IPS DF 19.7 (cell line): ENCODE data around the gene SGMS2.
"Not testable (repeated sequence)": the region's sequence is repeated elsewhere in the genome, so short reads cannot be mapped to it uniquely, and the experiment has no call there.

Experiments used
- DNase-seq: peaks from one replicate; pipeline ENCODE4 v3.0.0-alpha.2; 2013; ENCODE audit warnings: low read depth, low spot score

SGMS2 gene

GRCh38 chr4:107908377-107908776, 83.6 kb downstream of the SGMS2 start:
- no peak for DNase-seq

- DNase-seq, result peak; percentile 30
Measured at GRCh38 chr4:107913283-107913899, 88.7 kb downstream of the SGMS2 start.

GRCh38 chr4:107915220-107915619, 90.5 kb downstream of the SGMS2 start:
- DNase-seq, result no peak

GRCh38 chr4:107916623-107917022, 91.9 kb downstream of the SGMS2 start:
- no peak for DNase-seq

- DNase-seq, result no peak
Measured at GRCh38 chr4:107917500-107917899, 92.8 kb downstream of the SGMS2 start.

GRCh38 chr4:107922486-107923473, 98.0 kb downstream of the SGMS2 start:
- DNase-seq, result no peak

- DNase-seq, result not testable (repeated sequence)
Measured at GRCh38 chr4:107925713-107926112, 101.0 kb downstream of the SGMS2 start.

GRCh38 chr4:107926875-107927274, 102.1 kb downstream of the SGMS2 start:
- not testable (repeated sequence) for DNase-seq

- DNase-seq, result no peak
Measured at GRCh38 chr4:107930821-107931774, 106.4 kb downstream of the SGMS2 start, which contains the start of gene CYP2U1. CYP2U1 (plus strand) TSS chr4:107931549; CDS start chr4:107931644, 95 bp downstream.

GRCh38 chr4:107931775-107932321, 107.1 kb downstream of the SGMS2 start:
- no peak for DNase-seq

- DNase-seq, result no peak
Measured at GRCh38 chr4:107935246-107935645, 110.5 kb downstream of the SGMS2 start.

- DNase-seq, result no peak
Measured at GRCh38 chr4:107937040-107937439, 112.3 kb downstream of the SGMS2 start.

GRCh38 chr4:107939307-107939706, 114.6 kb downstream of the SGMS2 start:
- DNase-seq, result no peak

- no peak for DNase-seq
Measured at GRCh38 chr4:107945809-107946208, 121.1 kb downstream of the SGMS2 start.

- DNase-seq, result no peak
Measured at GRCh38 chr4:107950746-107951540, 126.2 kb downstream of the SGMS2 start.

GRCh38 chr4:107951551-107951950, 126.8 kb downstream of the SGMS2 start:
- no peak for DNase-seq

- no peak for DNase-seq
Measured at GRCh38 chr4:107956011-107956410, 131.3 kb downstream of the SGMS2 start.
